ENCODE measurements around the gene VOPP1.

DNA sequence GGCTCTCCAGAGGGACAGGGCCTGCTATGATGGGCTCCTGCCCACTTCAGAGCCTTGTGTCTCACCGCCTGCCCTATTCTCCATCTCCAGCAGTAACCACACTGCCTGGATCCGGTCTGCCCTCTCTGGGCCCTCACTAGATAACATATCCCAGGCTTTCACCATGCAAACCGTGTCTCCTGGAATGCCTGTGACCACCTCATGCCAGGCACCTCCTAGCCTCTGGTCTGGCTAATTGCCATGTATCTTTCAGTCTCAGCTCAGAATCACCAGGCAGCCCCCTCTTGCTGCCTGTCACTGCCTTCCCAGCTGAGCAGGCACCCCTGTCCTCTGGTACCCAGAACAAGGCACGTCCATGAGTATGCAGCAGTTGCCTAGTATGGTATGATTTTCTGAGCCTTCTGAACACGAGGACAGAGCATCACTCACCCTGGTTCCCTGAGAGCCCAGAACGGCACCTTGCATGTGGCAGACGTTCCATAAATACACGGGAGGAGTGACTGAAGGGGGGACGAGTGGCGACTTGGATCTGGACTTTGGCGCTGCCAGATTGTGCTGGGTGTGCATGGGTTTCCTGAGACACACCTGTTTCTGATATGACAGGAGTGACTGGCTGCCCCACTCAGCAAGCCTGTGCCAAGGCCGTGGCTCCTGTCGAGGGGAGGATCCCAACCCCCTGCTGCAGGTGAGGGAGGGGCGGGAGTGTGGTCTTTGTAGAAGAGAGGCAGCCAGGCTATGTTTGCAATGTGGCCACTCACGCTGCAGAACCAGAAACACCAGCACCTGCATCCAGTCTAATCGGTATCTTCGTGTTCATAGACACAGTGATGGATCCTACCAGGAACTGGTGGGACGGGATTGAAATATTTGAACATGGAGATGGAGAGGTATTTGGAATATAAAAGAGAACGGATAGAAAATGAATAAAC is 95.2 kb downstream of the VOPP1 start:
- no peak for TF ChIP-seq EZH2 (IDR thresholded peaks at IDR 0.05; ENCODE audit: borderline replicate concordance, low read depth, low read length, severe bottlenecking)
- TF ChIP-seq, protein P1, sequence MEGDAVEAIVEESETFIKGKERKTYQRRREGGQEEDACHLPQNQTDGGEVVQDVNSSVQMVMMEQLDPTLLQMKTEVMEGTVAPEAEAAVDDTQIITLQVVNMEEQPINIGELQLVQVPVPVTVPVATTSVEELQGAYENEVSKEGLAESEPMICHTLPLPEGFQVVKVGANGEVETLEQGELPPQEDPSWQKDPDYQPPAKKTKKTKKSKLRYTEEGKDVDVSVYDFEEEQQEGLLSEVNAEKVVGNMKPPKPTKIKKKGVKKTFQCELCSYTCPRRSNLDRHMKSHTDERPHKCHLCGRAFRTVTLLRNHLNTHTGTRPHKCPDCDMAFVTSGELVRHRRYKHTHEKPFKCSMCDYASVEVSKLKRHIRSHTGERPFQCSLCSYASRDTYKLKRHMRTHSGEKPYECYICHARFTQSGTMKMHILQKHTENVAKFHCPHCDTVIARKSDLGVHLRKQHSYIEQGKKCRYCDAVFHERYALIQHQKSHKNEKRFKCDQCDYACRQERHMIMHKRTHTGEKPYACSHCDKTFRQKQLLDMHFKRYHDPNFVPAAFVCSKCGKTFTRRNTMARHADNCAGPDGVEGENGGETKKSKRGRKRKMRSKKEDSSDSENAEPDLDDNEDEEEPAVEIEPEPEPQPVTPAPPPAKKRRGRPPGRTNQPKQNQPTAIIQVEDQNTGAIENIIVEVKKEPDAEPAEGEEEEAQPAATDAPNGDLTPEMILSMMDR (IDR thresholded peaks at IDR 0.05; ENCODE audit: extremely low read depth in 1 of 2, insufficient read depth in 1 of 2, low read depth in 1 of 2, low read length in 2 of 2): no peak
- TF ChIP-seq POLR2A (IDR thresholded peaks at IDR 0.05; ENCODE audit: low read depth, low read length): no peak
- TF ChIP-seq POLR2AphosphoS5 (IDR thresholded peaks at IDR 0.05; ENCODE audit: insufficient read depth, low read depth, low read length): no peak
- TF ChIP-seq, protein P2, sequence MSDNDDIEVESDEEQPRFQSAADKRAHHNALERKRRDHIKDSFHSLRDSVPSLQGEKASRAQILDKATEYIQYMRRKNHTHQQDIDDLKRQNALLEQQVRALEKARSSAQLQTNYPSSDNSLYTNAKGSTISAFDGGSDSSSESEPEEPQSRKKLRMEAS (IDR thresholded peaks at IDR 0.05; ENCODE audit: insufficient read depth, insufficient read length): no peak
